MCF 10A (cell line): ENCODE results near the gene JOSD2. TPM values are rescaled to one million over a fixed set of nuclear protein-coding genes. Genes with fewer than 3 reads are reported as not detected.

Experiments
- BruUV-seq: library from RNA; stranded (reverse); fragments of 400-500 nt; replicated peaks from 2 replicates; lab custom pipeline; 2021; lab: Mats Ljungman, UMichigan
- CTCF ChIA-PET: fragments of 300-600 bp; sonication (Branson Sonifier 250); formaldehyde crosslinking; extraction: SDS; loops from one replicate; lab custom pipeline; 2021; ENCODE audit warnings: antibody characterized with exemption, inconsistent platforms; lab: Yijun Ruan, JAX
- POLR2A ChIA-PET: fragments of 300-600, 350-650 bp; sonication (Branson Sonifier 250); formaldehyde crosslinking; extraction: SDS; loops from one replicate; lab custom pipeline; 2020; ENCODE audit warnings: antibody characterized with exemption, inconsistent platforms; lab: Yijun Ruan, JAX
- DNase-seq: peaks from one replicate; pipeline ENCODE4 v3.0.0-alpha.2; 2018; ENCODE audit not compliant: unreplicated experiment
- H3K27ac Mint-ChIP-seq: one replicate; pipeline ENCODE4 v1.8.0; 2022; ENCODE audit warnings: mild to moderate bottlenecking, low read depth, mixed read lengths; ENCODE audit not compliant: unreplicated experiment
- H3K27me3 Mint-ChIP-seq: one replicate; pipeline ENCODE4 v1.8.0; 2022; ENCODE audit warnings: mixed read lengths; ENCODE audit not compliant: insufficient read depth, unreplicated experiment
- H3K36me3 Mint-ChIP-seq: one replicate; pipeline ENCODE4 v1.8.0; 2022; ENCODE audit warnings: mild to moderate bottlenecking, moderate library complexity, mixed read lengths; ENCODE audit not compliant: insufficient read depth, unreplicated experiment
- H3K4me1 Mint-ChIP-seq: one replicate; pipeline ENCODE4 v1.8.0; 2022; ENCODE audit warnings: mixed read lengths; ENCODE audit not compliant: insufficient read depth, unreplicated experiment
- H3K4me3 Mint-ChIP-seq: one replicate; pipeline ENCODE4 v1.8.0; 2022; ENCODE audit warnings: mild to moderate bottlenecking, moderate library complexity, mixed read lengths; ENCODE audit not compliant: unreplicated experiment
- H3K9me3 Mint-ChIP-seq: one replicate; pipeline ENCODE4 v1.8.0; 2022; ENCODE audit warnings: mixed read lengths; ENCODE audit not compliant: unreplicated experiment
- intact Hi-C: fragments of 100-400 bp; cut with micrococcal nuclease; formaldehyde crosslinking; loops from 2 replicates; pipeline ENCODE4 v1.14.1; 2022
- total RNA-seq: library from RNA; stranded (reverse); gene quantifications from 2 replicates; pipeline ENCODE4 v1.2.3, GENCODE V29; 2022
- TF ChIP-seq, protein P1 (sequence below): fragments of 200-600 bp; IDR thresholded peaks from one replicate; pipeline ENCODE4 v1.8.0; 2022; ENCODE audit warnings: antibody characterized with exemption, mild to moderate bottlenecking; ENCODE audit not compliant: unreplicated experiment

Gene JOSD2
- total RNA-seq, 1 experiment from 2014 or later: 65.8 TPM

DNA sequence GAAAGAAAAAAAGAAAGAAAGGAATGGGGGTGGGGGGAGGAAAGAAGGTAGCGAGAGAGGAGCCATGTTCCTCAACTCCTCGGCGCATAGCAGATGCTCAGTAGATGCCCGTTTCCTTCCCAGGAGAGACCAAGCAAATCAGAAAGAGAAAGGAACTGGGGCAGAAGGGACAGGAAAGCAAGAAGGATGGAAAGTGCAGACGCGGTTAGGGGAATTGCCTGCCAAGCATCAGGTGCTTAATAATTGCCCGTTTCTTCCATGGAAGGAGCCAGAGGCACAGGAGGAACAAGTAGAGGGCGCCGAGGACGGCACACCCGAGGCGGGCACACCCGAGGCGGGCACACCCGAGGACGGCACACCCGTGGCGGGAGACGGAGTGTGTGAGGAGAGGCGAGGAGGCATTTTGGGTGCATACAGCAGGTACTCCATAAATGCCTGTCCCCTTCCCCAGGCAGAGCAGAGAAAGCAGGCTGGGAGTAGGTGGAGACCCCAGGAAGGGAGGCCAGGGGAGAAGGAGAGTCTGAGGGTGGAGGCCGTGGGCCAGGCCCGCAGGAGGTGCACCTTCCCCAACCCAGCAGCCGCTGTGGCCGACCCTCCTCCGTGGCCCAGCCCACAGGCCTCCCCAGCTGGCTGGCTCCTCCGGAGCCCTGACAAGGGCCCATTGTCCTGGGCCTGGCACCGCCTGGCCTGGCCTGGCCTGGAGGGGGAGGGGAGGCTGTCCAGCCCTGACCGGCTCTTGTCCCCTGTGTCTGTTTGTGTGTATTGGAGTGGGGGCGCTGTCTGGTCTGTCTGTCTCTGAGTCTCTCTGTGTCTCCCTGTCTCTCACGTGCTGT, 14.6 kb downstream of the JOSD2 start:
- DNase-seq: no peak
- TF ChIP-seq, protein P1, sequence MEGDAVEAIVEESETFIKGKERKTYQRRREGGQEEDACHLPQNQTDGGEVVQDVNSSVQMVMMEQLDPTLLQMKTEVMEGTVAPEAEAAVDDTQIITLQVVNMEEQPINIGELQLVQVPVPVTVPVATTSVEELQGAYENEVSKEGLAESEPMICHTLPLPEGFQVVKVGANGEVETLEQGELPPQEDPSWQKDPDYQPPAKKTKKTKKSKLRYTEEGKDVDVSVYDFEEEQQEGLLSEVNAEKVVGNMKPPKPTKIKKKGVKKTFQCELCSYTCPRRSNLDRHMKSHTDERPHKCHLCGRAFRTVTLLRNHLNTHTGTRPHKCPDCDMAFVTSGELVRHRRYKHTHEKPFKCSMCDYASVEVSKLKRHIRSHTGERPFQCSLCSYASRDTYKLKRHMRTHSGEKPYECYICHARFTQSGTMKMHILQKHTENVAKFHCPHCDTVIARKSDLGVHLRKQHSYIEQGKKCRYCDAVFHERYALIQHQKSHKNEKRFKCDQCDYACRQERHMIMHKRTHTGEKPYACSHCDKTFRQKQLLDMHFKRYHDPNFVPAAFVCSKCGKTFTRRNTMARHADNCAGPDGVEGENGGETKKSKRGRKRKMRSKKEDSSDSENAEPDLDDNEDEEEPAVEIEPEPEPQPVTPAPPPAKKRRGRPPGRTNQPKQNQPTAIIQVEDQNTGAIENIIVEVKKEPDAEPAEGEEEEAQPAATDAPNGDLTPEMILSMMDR: no peak
- intact Hi-C loops: no loop called here
- Mint-ChIP-seq H3K4me3 (no peak overlapping the region), H3K4me1 (peaks cover 4% of the 10 kb centered on the region), H3K36me3 (peaks cover 9% of the 10 kb centered on the region), H3K27ac (no peak overlapping the region), H3K27me3 (peaks cover 31% of the 10 kb centered on the region), H3K9me3 (peaks cover 8% of the 10 kb centered on the region)
- no TSS peak for BruUV-seq
- ChIA-PET CTCF (no interaction called here), POLR2A (interaction anchor here (0.7 kb wide), 1 partner anchor 96 kb away, joined by 3 read pairs; no protein-coding TSS in a partner anchor)

DNA sequence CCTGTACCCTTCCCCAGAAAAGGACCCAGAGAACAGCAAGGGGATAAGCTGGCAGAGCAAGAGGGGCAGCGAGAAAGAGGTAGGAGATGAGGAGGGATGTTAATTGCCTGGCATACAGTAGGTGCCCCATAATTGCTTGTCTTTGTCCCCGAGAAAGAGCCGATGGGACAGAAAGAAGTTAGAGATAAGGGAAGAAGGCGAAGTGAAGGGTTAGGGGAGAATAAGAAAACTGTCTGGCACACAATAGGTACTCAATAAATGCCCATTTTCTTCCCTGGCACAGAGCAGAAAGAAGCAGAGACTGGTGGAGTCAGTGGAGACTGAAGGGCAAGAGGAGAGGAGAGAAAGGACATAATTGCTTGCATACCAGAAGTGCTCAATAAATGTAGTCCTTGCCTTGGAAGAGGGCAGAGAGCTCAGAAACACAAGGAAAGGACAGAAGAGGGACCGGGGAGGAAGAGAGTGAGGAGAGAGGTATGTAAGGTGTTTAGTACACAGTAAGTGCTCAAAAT, 15.9 kb downstream of the JOSD2 start:
- no TSS peak for BruUV-seq
- intact Hi-C loops: no loop called here
- H3K27ac Mint-ChIP-seq: no peak overlapping the region
- TF ChIP-seq, protein P1: no peak
- DNase-seq: no peak
- peaks cover 18% of the 10 kb centered on the region for H3K9me3 Mint-ChIP-seq
- ChIA-PET POLR2A (no interaction called here), CTCF (interaction anchor here (0.8 kb wide), 1 partner anchor 288 kb away, joined by 5 read pairs; no protein-coding TSS in a partner anchor)
- H3K27me3 Mint-ChIP-seq: peaks cover 37% of the 10 kb centered on the region
- H3K4me3 Mint-ChIP-seq: no peak overlapping the region
- H3K36me3 Mint-ChIP-seq: peaks cover 11% of the 10 kb centered on the region
- H3K4me1 Mint-ChIP-seq: peaks cover 7% of the 10 kb centered on the region

DNA sequence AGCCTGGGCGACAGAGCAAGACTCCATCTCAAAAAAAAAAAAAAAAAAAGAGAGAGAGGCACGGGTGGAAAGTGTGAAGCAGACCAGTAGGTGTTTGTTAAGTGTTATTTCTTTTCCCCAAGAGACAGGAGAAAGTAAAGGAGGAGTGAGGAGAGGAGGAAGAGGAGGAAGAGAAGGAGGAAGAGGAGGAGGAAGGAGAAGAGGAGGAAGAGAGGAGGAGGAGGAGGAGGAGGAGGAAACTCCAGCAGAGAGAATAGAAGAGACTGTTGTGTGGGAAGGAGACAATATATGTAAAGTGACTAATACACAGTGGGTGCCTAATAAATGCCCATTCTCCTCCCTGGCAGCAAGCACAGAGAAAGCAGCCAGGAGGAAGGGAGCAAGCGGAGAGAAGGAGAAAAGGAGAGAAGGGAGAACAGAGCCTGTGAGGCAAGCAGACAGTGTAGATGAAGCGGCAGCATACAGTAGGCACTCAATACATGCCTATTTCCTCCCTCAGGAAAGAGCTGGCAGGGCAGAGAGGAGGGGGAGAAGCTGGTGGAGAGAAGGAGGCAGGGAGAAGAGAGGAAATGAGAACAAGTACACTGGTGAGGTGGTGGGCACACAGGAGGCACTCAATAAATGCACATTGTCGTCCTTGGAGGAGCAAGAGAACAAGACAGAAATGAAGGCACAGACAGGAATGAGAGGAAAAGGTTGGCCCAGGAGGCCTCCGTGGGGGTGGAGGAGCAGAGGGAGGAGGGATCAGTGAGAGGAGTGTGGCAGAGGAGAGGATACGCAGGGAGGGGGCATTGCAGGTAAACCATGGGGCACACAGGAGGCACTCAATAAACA, 16.6 kb downstream of the JOSD2 start:
- Mint-ChIP-seq H3K4me1 (peaks cover 7% of the 10 kb centered on the region), H3K27me3 (peaks cover 37% of the 10 kb centered on the region), H3K36me3 (peaks cover 11% of the 10 kb centered on the region), H3K27ac (no peak overlapping the region), H3K4me3 (no peak overlapping the region), H3K9me3 (peaks cover 20% of the 10 kb centered on the region)
- intact Hi-C loops: no loop called here
- ChIA-PET CTCF (no interaction called here), POLR2A (no interaction called here)
- no TSS peak for BruUV-seq
- DNase-seq: no peak
- TF ChIP-seq, protein P1: no peak

DNA sequence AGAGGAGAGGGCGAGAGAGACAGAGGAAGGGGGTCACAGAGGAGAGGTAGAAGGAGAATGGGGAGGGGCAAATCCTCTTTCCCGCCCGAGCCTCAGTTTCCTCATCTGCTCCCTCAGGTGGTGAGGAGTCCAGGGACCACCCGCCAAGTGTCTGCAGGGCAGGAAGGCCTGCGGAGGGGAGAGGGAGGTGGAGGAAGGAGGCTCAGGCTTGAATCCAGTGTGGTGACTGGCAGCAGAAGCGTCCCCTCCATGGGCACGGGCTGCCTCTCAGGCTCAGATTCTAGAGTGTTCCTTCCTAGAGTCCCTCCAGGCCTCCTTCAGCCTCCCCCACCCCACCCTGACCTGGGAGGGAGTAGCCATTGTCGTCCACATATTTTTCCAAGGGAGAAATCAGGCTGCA, 17.8 kb downstream of the JOSD2 start:
- peaks cover 37% of the 10 kb centered on the region for H3K27me3 Mint-ChIP-seq

More for the DNA sequence above, 17.8 kb downstream of the JOSD2 start:
- BruUV-seq: no TSS peak
- H3K4me1 Mint-ChIP-seq: peaks cover 7% of the 10 kb centered on the region
- no peak overlapping the region for H3K4me3 Mint-ChIP-seq
- H3K36me3 Mint-ChIP-seq: peaks cover 11% of the 10 kb centered on the region
- peaks cover 26% of the 10 kb centered on the region for H3K9me3 Mint-ChIP-seq
- ChIA-PET POLR2A (no interaction called here), CTCF (interaction anchor here (0.6 kb wide), 1 partner anchor 16 kb away, joined by 3 read pairs; no protein-coding TSS in a partner anchor)
- intact Hi-C loops: no loop called here
- H3K27ac Mint-ChIP-seq: no peak overlapping the region
- no peak for DNase-seq
- TF ChIP-seq, protein P1: no peak
